Left ventricle myocardium inferior (tissue), 1 donor: ENCODE measurements around the gene ZNF536. TPM values are rescaled to one million over a fixed set of nuclear protein-coding genes. Genes with fewer than 3 reads are reported as not detected.

ENCODE experiments used
- DNase-seq: peaks from one replicate; pipeline ENCODE4 v3.0.0-alpha.2; 2020
- H3K27ac ChIP-seq: fragments of 200-600 bp; replicated peaks from 2 replicates; pipeline ENCODE4 v1.8.0; 2021
- H3K27me3 ChIP-seq: fragments of 200-600 bp; 2 replicates; pipeline ENCODE4 v1.8.0; 2021; ENCODE audit warnings: low read depth
- H3K36me3 ChIP-seq: fragments of 200-600 bp; 2 replicates; pipeline ENCODE4 v1.8.0; 2021
- H3K4me1 ChIP-seq: fragments of 200-600 bp; 2 replicates; pipeline ENCODE4 v1.8.0; 2021
- H3K4me3 ChIP-seq: fragments of 200-600 bp; 2 replicates; pipeline ENCODE4 v1.8.0; 2021; ENCODE audit warnings: mild to moderate bottlenecking, moderate library complexity
- H3K9me3 ChIP-seq: fragments of 200-600 bp; replicated peaks from 2 replicates; pipeline ENCODE4 v1.8.0; 2021
- CTCF ChIP-seq: fragments of 200-600 bp; IDR thresholded peaks from 2 replicates; pipeline ENCODE4 v1.8.0; 2021; ENCODE audit warnings: antibody characterized with exemption, mild to moderate bottlenecking, borderline replicate concordance
- intact Hi-C: fragments of 100-400 bp; cut with micrococcal nuclease; formaldehyde crosslinking; loops from one replicate; pipeline ENCODE4 v1.11.0; 2022
- total RNA-seq: library from RNA; stranded (reverse); fragmentation: NEBNext Ultra II Directional; extraction: Animal tissue kit (Norgen Biotek cat#: 25700); gene quantifications from one replicate; pipeline ENCODE4 v1.2.1, GENCODE V29; 2021
- donor health status: DM: no; HTN: yes; CAD: no; lungs with severe emphysema.

Gene ZNF536
- total RNA-seq, 1 donor from 2014 or later: 4.0 TPM

DNA sequence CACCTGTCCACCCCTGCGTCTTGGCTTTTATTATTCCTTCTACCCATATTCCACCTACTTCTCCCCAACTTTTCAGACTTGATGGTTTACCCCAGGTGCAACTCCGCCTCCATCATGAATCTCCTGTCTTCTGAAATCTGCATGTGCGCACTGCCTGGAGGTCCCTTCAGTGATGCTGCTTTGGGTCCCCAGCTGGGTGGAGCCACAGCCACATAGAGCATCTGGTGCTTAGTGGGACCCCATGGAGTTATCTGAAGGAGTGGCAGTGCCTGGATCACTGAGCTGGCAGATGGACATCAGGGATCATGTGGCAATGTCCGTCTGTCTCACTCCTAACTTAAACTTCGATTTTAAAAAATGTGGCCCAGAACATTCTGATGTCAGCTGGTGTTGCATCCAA, 13.5 kb downstream of the ZNF536 start:
- H3K4me1 ChIP-seq: peaks cover 19% of the 10 kb centered on the region
- H3K27ac ChIP-seq: no peak overlapping the region
- intact Hi-C loops: no loop called here
- no peak for TF ChIP-seq CTCF
- H3K4me3 ChIP-seq: no peak overlapping the region
- DNase-seq: no peak
- no peaks in the 10 kb centered on the region for H3K9me3 ChIP-seq
- no peaks in the 10 kb centered on the region for H3K36me3 ChIP-seq
- H3K27me3 ChIP-seq: peaks cover 39% of the 10 kb centered on the region

- no peak for TF ChIP-seq CTCF
- intact Hi-C loops: no loop called here
These were observed 14.5 kb downstream of the ZNF536 start for GRCh38 chr19:30386551-30387143.

GRCh38 chr19:30387311-30388115, 15.3 kb downstream of the ZNF536 start:
- Histone ChIP-seq H3K36me3 (no peaks in the 10 kb centered on the region), H3K9me3 (no peaks in the 10 kb centered on the region), H3K27ac (no peak overlapping the region), H3K27me3 (peaks cover 50% of the 10 kb centered on the region), H3K4me3 (no peak overlapping the region), H3K4me1 (peaks cover 19% of the 10 kb centered on the region)
- TF ChIP-seq CTCF: no peak
- peak; percentile 32 for DNase-seq
- intact Hi-C loops: no loop called here

More at GRCh38 chr19:30386551-30387143, 14.5 kb downstream of the ZNF536 start:
- peaks cover 19% of the 10 kb centered on the region for H3K4me1 ChIP-seq
- H3K4me3 ChIP-seq: no peak overlapping the region
- no peak for DNase-seq
- no peak overlapping the region for H3K27ac ChIP-seq
- H3K27me3 ChIP-seq: peaks cover 44% of the 10 kb centered on the region
- H3K36me3 ChIP-seq: no peaks in the 10 kb centered on the region
- H3K9me3 ChIP-seq: no peaks in the 10 kb centered on the region

- H3K36me3 ChIP-seq: no peaks in the 10 kb centered on the region
- no peak for TF ChIP-seq CTCF
- no peak overlapping the region for H3K4me3 ChIP-seq
- no peak for DNase-seq
- peaks cover 59% of the 10 kb centered on the region for H3K27me3 ChIP-seq
- intact Hi-C loops: no loop called here
- H3K9me3 ChIP-seq: no peaks in the 10 kb centered on the region
- no peak overlapping the region for H3K27ac ChIP-seq
- H3K4me1 ChIP-seq: peaks cover 19% of the 10 kb centered on the region
These were observed 16.1 kb downstream of the ZNF536 start for GRCh38 chr19:30388327-30388726.

DNA sequence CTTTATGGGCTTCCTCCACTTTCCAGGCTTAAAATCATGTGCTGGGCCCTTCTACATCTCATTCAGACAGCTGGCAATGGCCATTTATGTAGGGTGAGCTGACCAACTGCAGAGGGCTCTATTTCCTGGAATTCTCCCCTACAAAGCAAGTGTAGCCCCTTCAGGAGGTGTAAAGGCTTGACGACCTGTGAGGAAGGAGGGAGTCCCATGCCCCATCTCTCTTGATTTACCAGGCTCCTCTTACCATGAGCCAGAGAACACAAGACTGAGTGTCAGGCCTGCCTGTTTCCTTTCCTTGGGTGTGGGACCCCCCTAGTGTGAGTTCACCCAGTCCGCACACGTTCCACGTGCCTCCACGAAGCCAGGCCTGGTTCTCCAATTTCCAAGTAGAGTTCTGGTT, 16.6 kb downstream of the ZNF536 start:
- no peak for TF ChIP-seq CTCF
- intact Hi-C loops: no loop called here
- peaks cover 19% of the 10 kb centered on the region for H3K4me1 ChIP-seq

More for the DNA sequence above, 16.6 kb downstream of the ZNF536 start:
- no peaks in the 10 kb centered on the region for H3K36me3 ChIP-seq
- no peak overlapping the region for H3K4me3 ChIP-seq
- peaks cover 64% of the 10 kb centered on the region for H3K27me3 ChIP-seq
- DNase-seq: no peak
- no peak overlapping the region for H3K27ac ChIP-seq
- no peaks in the 10 kb centered on the region for H3K9me3 ChIP-seq
